Mesothelial cell of epicardium (in vitro differentiated cells): Measurements from ENCODE around the gene JAML. TPM values are rescaled to one million over a fixed set of nuclear protein-coding genes. Genes with fewer than 3 reads are reported as not detected.
A peak's percentile ranks its signal among the peaks of the same experiment; 100 is the strongest.

ENCODE experiments used
- DNase-seq, 2 experiments: peaks; one replicate each; pipeline ENCODE4 v3.0.0; 2021; ENCODE audit warnings: low spot score in 2 of 2; ENCODE audit not compliant: unreplicated experiment in 2 of 2
- H3K27ac Mint-ChIP-seq: 2 replicates; pipeline ENCODE4 v1.8.0; 2021; ENCODE audit warnings: mixed read lengths
- H3K27me3 Mint-ChIP-seq: 2 replicates; pipeline ENCODE4 v1.8.0; 2021; ENCODE audit warnings: low read depth, mixed read lengths
- H3K36me3 Mint-ChIP-seq: 2 replicates; pipeline ENCODE4 v1.8.0; 2021; ENCODE audit warnings: mixed read lengths
- H3K4me1 Mint-ChIP-seq: 2 replicates; pipeline ENCODE4 v1.8.0; 2021; ENCODE audit warnings: mixed read lengths
- H3K4me3 Mint-ChIP-seq: 2 replicates; pipeline ENCODE4 v1.8.0; 2021; ENCODE audit warnings: mild to moderate bottlenecking, moderate library complexity, mixed read lengths
- H3K9me3 Mint-ChIP-seq: 2 replicates; pipeline ENCODE4 v1.8.0; 2021; ENCODE audit warnings: mixed read lengths
- total RNA-seq: library from RNA; stranded (reverse); gene quantifications from 3 replicates; pipeline ENCODE4 v1.2.1, GENCODE V29; 2021
- TF ChIP-seq, protein P1 (sequence below): fragments of 200-600 bp; sonication (generic); IDR thresholded peaks from one replicate; pipeline ENCODE4 v1.5.0; 2021; ENCODE audit warnings: antibody characterized with exemption; ENCODE audit not compliant: unreplicated experiment

The JAML gene
- total RNA-seq, 1 donor from 2014 or later: not detected

- DNase-seq: no peak
- H3K27me3 Mint-ChIP-seq: peaks cover 36% of the 10 kb centered on the region
- H3K4me3 Mint-ChIP-seq: peak overlapping the region; percentile 73
- no peaks in the 10 kb centered on the region for H3K9me3 Mint-ChIP-seq
- no peak overlapping the region for H3K27ac Mint-ChIP-seq
- TF ChIP-seq, protein P1, sequence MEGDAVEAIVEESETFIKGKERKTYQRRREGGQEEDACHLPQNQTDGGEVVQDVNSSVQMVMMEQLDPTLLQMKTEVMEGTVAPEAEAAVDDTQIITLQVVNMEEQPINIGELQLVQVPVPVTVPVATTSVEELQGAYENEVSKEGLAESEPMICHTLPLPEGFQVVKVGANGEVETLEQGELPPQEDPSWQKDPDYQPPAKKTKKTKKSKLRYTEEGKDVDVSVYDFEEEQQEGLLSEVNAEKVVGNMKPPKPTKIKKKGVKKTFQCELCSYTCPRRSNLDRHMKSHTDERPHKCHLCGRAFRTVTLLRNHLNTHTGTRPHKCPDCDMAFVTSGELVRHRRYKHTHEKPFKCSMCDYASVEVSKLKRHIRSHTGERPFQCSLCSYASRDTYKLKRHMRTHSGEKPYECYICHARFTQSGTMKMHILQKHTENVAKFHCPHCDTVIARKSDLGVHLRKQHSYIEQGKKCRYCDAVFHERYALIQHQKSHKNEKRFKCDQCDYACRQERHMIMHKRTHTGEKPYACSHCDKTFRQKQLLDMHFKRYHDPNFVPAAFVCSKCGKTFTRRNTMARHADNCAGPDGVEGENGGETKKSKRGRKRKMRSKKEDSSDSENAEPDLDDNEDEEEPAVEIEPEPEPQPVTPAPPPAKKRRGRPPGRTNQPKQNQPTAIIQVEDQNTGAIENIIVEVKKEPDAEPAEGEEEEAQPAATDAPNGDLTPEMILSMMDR: no peak
- H3K36me3 Mint-ChIP-seq: no peaks in the 10 kb centered on the region
- H3K4me1 Mint-ChIP-seq: peaks cover 34% of the 10 kb centered on the region
These were observed 48.1 kb downstream of the JAML start for GRCh38 chr11:118176778-118177134.

DNA sequence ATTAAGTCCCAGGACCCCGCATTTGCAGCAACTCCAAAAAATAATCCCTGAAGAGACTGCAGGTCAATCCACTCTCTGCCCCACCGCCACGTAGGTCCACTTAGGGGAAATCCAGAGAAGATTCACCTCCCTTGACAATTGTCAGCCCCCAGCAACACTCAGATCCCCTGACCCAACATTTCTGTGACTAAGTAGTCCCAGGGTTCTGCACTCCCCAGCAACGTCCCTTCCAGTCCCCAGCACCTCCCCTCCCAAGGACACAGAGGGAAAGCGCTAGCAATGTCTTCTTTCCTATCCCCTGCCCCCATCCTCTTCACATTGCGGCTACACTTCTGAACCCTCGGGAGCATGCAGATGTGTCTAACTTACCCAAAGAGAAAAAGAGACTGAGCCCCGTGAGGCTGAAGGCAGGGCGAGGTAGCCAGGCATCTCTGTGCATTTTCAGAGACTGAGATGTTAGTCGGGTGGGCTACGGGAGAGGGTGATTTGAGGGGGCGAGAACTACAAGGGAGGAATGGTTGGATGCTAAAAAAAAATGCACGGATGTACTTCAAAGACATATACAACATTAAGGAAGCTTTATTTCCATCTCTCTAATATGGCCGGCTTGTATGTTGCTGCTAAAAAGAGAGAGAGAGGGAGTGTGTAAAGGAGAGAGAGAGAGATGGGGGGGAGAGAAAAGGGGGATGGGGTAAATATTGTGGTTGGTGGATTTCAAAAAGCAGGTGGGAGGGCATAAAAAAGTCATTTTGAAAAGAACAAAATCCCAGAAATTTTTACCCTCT, 48.6 kb downstream of the JAML start, which contains the start of gene SCN2B:
Gene SCN2B (minus strand): TSS at position 647 of the 785 bp plus-strand sequence. CDS start 208 bp downstream, at position 439.
- Mint-ChIP-seq H3K36me3 (no peaks in the 10 kb centered on the region), H3K4me3 (peak within 1 kb of the TSS; percentile 73), H3K4me1 (peaks cover 34% of the 10 kb centered on the region), H3K9me3 (no peaks in the 10 kb centered on the region), H3K27ac (peak within 1 kb of the TSS; percentile 37), H3K27me3 (peaks cover 42% of the 10 kb centered on the region)
- TF ChIP-seq, protein P1: no peak
- no peak for DNase-seq

GRCh38 chr11:118175031-118175992, 49.5 kb downstream of the JAML start:
- peaks cover 35% of the 10 kb centered on the region for H3K4me1 Mint-ChIP-seq
- DNase-seq: no peak
- no peaks in the 10 kb centered on the region for H3K9me3 Mint-ChIP-seq
- H3K36me3 Mint-ChIP-seq: no peaks in the 10 kb centered on the region
- TF ChIP-seq, protein P1: no peak
- H3K27ac Mint-ChIP-seq: peak overlapping the region; percentile 70
- H3K4me3 Mint-ChIP-seq: peak overlapping the region; percentile 73
- peaks cover 51% of the 10 kb centered on the region for H3K27me3 Mint-ChIP-seq

DNA sequence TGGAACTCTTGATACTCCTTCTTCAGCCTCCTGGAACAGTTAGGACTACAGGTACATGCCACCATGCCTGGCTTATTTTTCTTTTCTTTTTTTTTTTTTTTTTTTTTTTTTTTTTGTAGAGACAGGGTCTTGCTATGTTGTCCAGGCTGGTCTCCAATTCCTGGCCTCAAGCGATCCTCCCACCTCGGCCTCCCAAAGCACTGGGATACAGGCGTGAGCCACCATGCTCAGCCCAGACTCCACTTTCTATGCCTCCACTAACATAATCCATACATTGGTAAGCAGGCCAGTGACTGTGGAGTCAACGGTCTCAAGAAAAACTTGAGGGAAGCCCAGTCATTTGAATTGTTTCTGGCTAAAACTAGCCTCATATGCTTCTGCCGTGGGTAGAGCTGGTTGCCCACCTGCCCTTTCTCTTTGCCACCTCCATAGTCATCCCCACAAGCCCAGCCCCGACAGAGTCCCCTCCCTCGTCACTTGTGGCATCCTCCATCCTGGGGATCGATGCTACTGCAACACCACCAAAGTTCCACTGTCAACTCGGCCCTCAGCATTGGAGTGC, 50.7 kb downstream of the JAML start:
- H3K36me3 Mint-ChIP-seq: no peaks in the 10 kb centered on the region
- no peak overlapping the region for H3K4me3 Mint-ChIP-seq
- peaks cover 27% of the 10 kb centered on the region for H3K4me1 Mint-ChIP-seq
- DNase-seq: no peak
- H3K27me3 Mint-ChIP-seq: peaks cover 63% of the 10 kb centered on the region
- H3K27ac Mint-ChIP-seq: no peak overlapping the region
- H3K9me3 Mint-ChIP-seq: no peaks in the 10 kb centered on the region
- TF ChIP-seq, protein P1: no peak

DNA sequence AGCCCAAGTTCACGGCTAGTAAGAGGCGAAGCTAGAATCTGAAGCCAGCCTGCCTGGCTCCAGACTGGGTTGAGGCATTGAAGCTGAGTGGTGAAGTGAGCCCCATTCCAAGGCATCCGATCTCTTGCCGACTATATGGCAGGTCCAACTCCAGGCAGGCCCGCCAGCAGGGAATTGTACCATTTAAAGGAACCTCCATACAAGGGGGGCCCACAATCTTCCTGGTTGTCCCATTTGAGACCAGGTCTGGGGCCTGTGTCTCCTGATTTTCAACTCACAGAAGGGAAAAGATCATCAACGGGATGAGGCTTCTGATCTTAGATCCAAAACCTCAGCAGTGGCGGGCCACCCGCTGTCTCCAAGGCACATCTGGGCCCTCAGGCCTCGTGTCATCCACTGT, 52.5 kb downstream of the JAML start:
- Mint-ChIP-seq H3K4me1 (peaks cover 27% of the 10 kb centered on the region), H3K4me3 (no peak overlapping the region), H3K36me3 (no peaks in the 10 kb centered on the region), H3K9me3 (no peaks in the 10 kb centered on the region), H3K27ac (no peak overlapping the region), H3K27me3 (peaks cover 80% of the 10 kb centered on the region)
- no peak for DNase-seq
- TF ChIP-seq, protein P1: no peak
